Panc1 (cell line): ENCODE results near the gene SYCP2L. TPM values are rescaled to one million over a fixed set of nuclear protein-coding genes. Genes with fewer than 3 reads are reported as not detected.
"Not testable (repeated sequence)": the region's sequence is repeated elsewhere in the genome, so short reads cannot be mapped to it uniquely, and the experiment has no call there.

Experiments used
- ATAC-seq: fragments of 200-7000 bp; cut with Tn5 transposase; 2 replicates; pipeline ENCODE4 v1.9.1; 2020; ENCODE audit warnings: mild to moderate bottlenecking, moderate library complexity
- BruUV-seq: library from RNA; stranded (reverse); fragments of 400-500 nt; replicated peaks from 2 replicates; lab custom pipeline; 2021; lab: Mats Ljungman, UMichigan
- CTCF ChIA-PET: fragments of 300-600 bp; sonication (Branson Sonifier 250); formaldehyde crosslinking; loops from one replicate; lab custom pipeline; 2022; ENCODE audit warnings: antibody characterized with exemption; lab: Charles Lee
- POLR2A ChIA-PET: fragments of 300-600 bp; sonication (Branson Sonifier 250); formaldehyde crosslinking; loops from one replicate; lab custom pipeline; 2022; ENCODE audit warnings: antibody characterized with exemption; lab: Charles Lee
- DNase-seq: peaks from one replicate; pipeline ENCODE4 v3.0.0-alpha.2; 2010; ENCODE audit warnings: low read depth, low spot score
- H3K27ac ChIP-seq: 2 replicates; pipeline ENCODE4 v1.5.1; 2011; ENCODE audit warnings: mild to moderate bottlenecking, low read length, inconsistent platforms
- H3K27me3 ChIP-seq: fragments of 200-500 bp; sonication (Bioruptor generic); 2 replicates; pipeline ENCODE4 v1.6.0; 2014; ENCODE audit warnings: low read length, inconsistent platforms; ENCODE audit not compliant: control insufficient read depth, insufficient read depth
- H3K36me3 ChIP-seq: fragments of 200-500 bp; sonication (Bioruptor generic); 2 replicates; pipeline ENCODE4 v1.5.1; 2014; ENCODE audit warnings: inconsistent platforms, mild to moderate bottlenecking, low read length, moderate library complexity; ENCODE audit not compliant: control insufficient read depth, insufficient read depth
- H3K4me1 ChIP-seq: 2 replicates; pipeline ENCODE4 v1.5.1; 2011; ENCODE audit warnings: inconsistent platforms, mild to moderate bottlenecking, low read length, moderate library complexity; ENCODE audit not compliant: control insufficient read depth, insufficient read depth
- H3K4me3 ChIP-seq, 2 experiments: 2 replicates each; pipeline ENCODE4 v1.5.1; 2011 to 2012; ENCODE audit warnings: low read depth in 2 of 2, low read length in 2 of 2, mild to moderate bottlenecking in 2 of 2, inconsistent platforms in 1 of 2, moderate library complexity in 1 of 2
- H3K9me3 ChIP-seq: fragments of 200-500 bp; sonication (Bioruptor generic); 2 replicates; pipeline ENCODE4 v1.5.1; 2014; ENCODE audit warnings: low read depth, mild to moderate bottlenecking, inconsistent platforms, low read length, moderate library complexity; ENCODE audit not compliant: control insufficient read depth, insufficient read depth
- CTCF ChIP-seq: fragments of 450-650 bp; IDR thresholded peaks from 2 replicates; pipeline ENCODE4 v1.5.1; 2017; ENCODE audit warnings: mild to moderate bottlenecking
- POLR2AphosphoS5 ChIP-seq: IDR thresholded peaks from 2 replicates; pipeline ENCODE4 v1.6.1; 2012; ENCODE audit warnings: mild to moderate bottlenecking, low read depth, low read length, moderate library complexity
- SIN3A ChIP-seq: IDR thresholded peaks from 2 replicates; pipeline ENCODE4 v1.6.1; 2012; ENCODE audit warnings: low read depth, mild to moderate bottlenecking, low read length, moderate library complexity, borderline replicate concordance; ENCODE audit not compliant: insufficient read depth
- TCF7L2 ChIP-seq: IDR thresholded peaks from 2 replicates; pipeline ENCODE4 v1.6.1; 2011; ENCODE audit warnings: mild to moderate bottlenecking, low read depth, low read length, inconsistent platforms
- in situ Hi-C: cut with HindIII; loops from 2 replicates; pipeline ENCODE4 v1.10.0; 2016; ENCODE audit warnings: low sequenced_read_pairs, low pct_unique_long_range_greater_than_20kb
- intact Hi-C: fragments of 100-400 bp; cut with micrococcal nuclease; formaldehyde crosslinking; loops from one replicate; pipeline ENCODE4 v1.10.0; 2022; ENCODE audit not compliant: unreplicated experiment
- total RNA-seq: library from RNA; stranded (reverse); gene quantifications from one replicate; pipeline ENCODE4 v1.2.1, GENCODE V29; 2021; ENCODE audit not compliant: unreplicated experiment
- TF ChIP-seq, protein P1 (sequence below), 2 experiments: IDR thresholded peaks; 2 replicates each; pipeline ENCODE4 v1.6.1; 2011 to 2012; ENCODE audit warnings: low read depth in 2 of 2, control low read depth in 1 of 2, low read length in 1 of 2, mild to moderate bottlenecking in 1 of 2, moderate library complexity in 1 of 2; ENCODE audit not compliant: insufficient read depth in 1 of 2

Gene SYCP2L
- total RNA-seq, 1 experiment from 2014 or later: 2.4 TPM

DNA sequence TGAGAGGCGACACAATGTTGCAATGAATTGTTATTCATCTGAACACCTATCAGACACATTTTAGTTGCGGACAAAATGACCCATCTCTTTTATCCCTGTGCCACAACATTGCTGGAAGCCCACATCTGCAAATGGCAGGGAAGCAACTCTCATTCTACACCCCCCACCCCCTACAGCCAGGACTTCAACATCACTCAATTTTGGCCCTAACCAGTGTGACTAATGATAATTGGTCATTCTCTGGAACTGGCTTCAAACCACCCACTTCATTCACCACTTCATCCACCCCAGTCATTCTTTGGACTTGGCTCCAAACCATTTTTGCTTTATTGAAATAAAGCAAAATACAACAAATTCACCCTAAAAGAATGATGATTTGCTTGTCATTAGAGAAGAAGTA is 6.5 kb upstream of the SYCP2L start:
- H3K4me3 ChIP-seq: no peak overlapping the region
- H3K36me3 ChIP-seq: no peaks in the 10 kb centered on the region
- intact Hi-C loops (no loop called here), in situ Hi-C loops (no loop called here)
- ChIA-PET POLR2A (interaction anchor here (0.6 kb wide), 1 partner anchor 8 kb away, joined by 3 read pairs; no protein-coding TSS in a partner anchor), CTCF (no interaction called here)
- ATAC-seq: no peak
- no peaks in the 10 kb centered on the region for H3K9me3 ChIP-seq
- no peaks in the 10 kb centered on the region for H3K4me1 ChIP-seq
- no peak for DNase-seq
- no TSS peak for BruUV-seq
- no peak overlapping the region for H3K27ac ChIP-seq
- TF ChIP-seq TCF7L2 (no peak), CTCF (no peak), SIN3A (no peak), POLR2AphosphoS5 (no peak)
- TF ChIP-seq, protein P1, sequence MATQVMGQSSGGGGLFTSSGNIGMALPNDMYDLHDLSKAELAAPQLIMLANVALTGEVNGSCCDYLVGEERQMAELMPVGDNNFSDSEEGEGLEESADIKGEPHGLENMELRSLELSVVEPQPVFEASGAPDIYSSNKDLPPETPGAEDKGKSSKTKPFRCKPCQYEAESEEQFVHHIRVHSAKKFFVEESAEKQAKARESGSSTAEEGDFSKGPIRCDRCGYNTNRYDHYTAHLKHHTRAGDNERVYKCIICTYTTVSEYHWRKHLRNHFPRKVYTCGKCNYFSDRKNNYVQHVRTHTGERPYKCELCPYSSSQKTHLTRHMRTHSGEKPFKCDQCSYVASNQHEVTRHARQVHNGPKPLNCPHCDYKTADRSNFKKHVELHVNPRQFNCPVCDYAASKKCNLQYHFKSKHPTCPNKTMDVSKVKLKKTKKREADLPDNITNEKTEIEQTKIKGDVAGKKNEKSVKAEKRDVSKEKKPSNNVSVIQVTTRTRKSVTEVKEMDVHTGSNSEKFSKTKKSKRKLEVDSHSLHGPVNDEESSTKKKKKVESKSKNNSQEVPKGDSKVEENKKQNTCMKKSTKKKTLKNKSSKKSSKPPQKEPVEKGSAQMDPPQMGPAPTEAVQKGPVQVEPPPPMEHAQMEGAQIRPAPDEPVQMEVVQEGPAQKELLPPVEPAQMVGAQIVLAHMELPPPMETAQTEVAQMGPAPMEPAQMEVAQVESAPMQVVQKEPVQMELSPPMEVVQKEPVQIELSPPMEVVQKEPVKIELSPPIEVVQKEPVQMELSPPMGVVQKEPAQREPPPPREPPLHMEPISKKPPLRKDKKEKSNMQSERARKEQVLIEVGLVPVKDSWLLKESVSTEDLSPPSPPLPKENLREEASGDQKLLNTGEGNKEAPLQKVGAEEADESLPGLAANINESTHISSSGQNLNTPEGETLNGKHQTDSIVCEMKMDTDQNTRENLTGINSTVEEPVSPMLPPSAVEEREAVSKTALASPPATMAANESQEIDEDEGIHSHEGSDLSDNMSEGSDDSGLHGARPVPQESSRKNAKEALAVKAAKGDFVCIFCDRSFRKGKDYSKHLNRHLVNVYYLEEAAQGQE (IDR thresholded peaks at IDR 0.05; ENCODE audit: insufficient read depth in 1 of 2, low read depth in 2 of 2, low read length in 1 of 2): no peak
- H3K27me3 ChIP-seq: no peaks in the 10 kb centered on the region

DNA sequence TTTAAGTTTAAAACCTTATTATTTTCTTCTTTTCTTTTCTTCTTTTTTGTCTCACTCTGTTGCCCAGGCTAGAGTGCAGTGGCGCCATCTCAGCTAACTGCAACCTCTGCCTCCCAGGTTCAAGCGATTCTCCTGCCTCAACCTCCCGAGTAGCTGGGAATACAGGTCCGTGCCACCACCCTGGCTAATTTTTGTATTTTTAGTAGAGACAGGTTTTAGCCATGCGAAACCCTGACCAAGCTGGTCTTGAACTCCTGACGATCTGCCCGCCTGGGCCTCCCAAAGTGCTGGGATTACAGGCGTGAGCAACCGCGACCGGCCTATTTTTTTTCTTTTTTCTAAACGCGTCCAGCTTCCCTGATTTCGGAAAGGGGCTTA is 4.6 kb upstream of the SYCP2L start:
- POLR2A ChIA-PET, DNase-seq, H3K27me3 ChIP-seq, H3K27ac ChIP-seq, H3K4me1 ChIP-seq, intact Hi-C loops, ATAC-seq, H3K9me3 ChIP-seq, in situ Hi-C loops, H3K36me3 ChIP-seq, CTCF ChIA-PET, H3K4me3 ChIP-seq, BruUV-seq: not testable (repeated sequence)

DNA sequence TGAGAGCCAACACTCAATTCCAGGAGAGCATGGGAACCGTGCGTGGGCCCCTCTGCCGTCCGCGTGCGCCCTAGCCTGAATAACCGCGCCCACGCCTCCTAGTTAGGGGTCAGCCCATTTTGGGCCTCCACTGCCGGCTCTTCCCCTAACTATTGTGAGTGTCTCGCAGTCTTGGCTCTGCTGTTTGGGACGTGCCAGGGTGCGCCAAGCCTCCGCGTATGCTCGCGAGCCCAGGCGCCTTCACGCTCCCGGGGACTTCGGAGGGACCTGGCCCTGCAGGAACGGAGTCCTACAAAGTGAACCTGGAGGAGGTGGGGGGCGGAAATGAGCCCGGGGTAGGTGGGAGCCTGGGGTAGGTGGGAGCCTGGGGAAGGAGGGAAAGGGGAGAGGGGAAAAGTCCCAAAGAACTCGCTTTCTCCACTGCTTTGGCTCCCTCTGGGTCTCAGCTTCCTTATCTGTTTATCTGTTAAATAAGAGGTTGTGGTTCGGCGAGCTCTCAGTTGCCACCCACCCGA is 4.1 kb upstream of the SYCP2L start:
- no peaks in the 10 kb centered on the region for H3K9me3 ChIP-seq
- ChIA-PET POLR2A (no interaction called here), CTCF (no interaction called here)
- intact Hi-C loops (no loop called here), in situ Hi-C loops (no loop called here)
- no peaks in the 10 kb centered on the region for H3K27me3 ChIP-seq
- no peaks in the 10 kb centered on the region for H3K36me3 ChIP-seq
- TF ChIP-seq POLR2AphosphoS5: no peak
- TF ChIP-seq TCF7L2: no peak
- no peak for TF ChIP-seq SIN3A
- no peak for TF ChIP-seq CTCF
- TF ChIP-seq, protein P1 (IDR thresholded peaks at IDR 0.05; ENCODE audit: insufficient read depth in 1 of 2, low read depth in 2 of 2, low read length in 1 of 2): no peak
- no peak for DNase-seq
- no peak overlapping the region for H3K4me3 ChIP-seq
- no peak overlapping the region for H3K27ac ChIP-seq
- no peak for ATAC-seq
- no TSS peak for BruUV-seq
- H3K4me1 ChIP-seq: peaks cover 5% of the 10 kb centered on the region
